GM18502 (cell line): Measurements from ENCODE around the gene ZDHHC14.

ENCODE experiments used
- ATAC-seq: cut with Tn5 transposase; IDR thresholded peaks from one replicate; pipeline ENCODE4 v1.9.1; 2021; ENCODE audit warnings: mild to moderate bottlenecking; ENCODE audit not compliant: unreplicated experiment, poor library complexity

Gene ZDHHC14

GRCh38 chr6:157631838-157632614, 251.0 kb downstream of the ZDHHC14 start:
- ATAC-seq: no peak

GRCh38 chr6:157632821-157633220, 251.8 kb downstream of the ZDHHC14 start:
- ATAC-seq: no peak

- no peak for ATAC-seq
Measured at GRCh38 chr6:157634546-157634945, 253.6 kb downstream of the ZDHHC14 start.

GRCh38 chr6:157635388-157636244, 254.6 kb downstream of the ZDHHC14 start:
- ATAC-seq: no peak

GRCh38 chr6:157637516-157637915, 256.5 kb downstream of the ZDHHC14 start:
- no peak for ATAC-seq

- no peak for ATAC-seq
Measured at GRCh38 chr6:157637941-157638662, 257.1 kb downstream of the ZDHHC14 start.

GRCh38 chr6:157638779-157639178, 257.8 kb downstream of the ZDHHC14 start:
- ATAC-seq: no peak

- ATAC-seq: no peak
Measured at GRCh38 chr6:157640746-157641451, 259.9 kb downstream of the ZDHHC14 start.

- no peak for ATAC-seq
Measured at GRCh38 chr6:157641837-157642236, 260.8 kb downstream of the ZDHHC14 start.

GRCh38 chr6:157642736-157643135, 261.7 kb downstream of the ZDHHC14 start:
- ATAC-seq: no peak

- no peak for ATAC-seq
Measured at GRCh38 chr6:157644043-157644810, 263.2 kb downstream of the ZDHHC14 start.

GRCh38 chr6:157645201-157645795, 264.3 kb downstream of the ZDHHC14 start:
- ATAC-seq: no peak

- no peak for ATAC-seq
Measured at GRCh38 chr6:157646012-157646411, 265.0 kb downstream of the ZDHHC14 start.

GRCh38 chr6:157647261-157647915, 266.4 kb downstream of the ZDHHC14 start:
- ATAC-seq: no peak

GRCh38 chr6:157648561-157648960, 267.6 kb downstream of the ZDHHC14 start:
- ATAC-seq: no peak

GRCh38 chr6:157649311-157650260, 268.6 kb downstream of the ZDHHC14 start:
- no peak for ATAC-seq

GRCh38 chr6:157650261-157650640, 269.3 kb downstream of the ZDHHC14 start:
- no peak for ATAC-seq
